ENCODE measurements around the gene KPNA1. TPM values are rescaled to one million over a fixed set of nuclear protein-coding genes. Genes with fewer than 3 reads are reported as not detected.

KPNA1 gene
- total RNA-seq, 2 donors from 2014 or later = 30.7 to 59.2 TPM

- DNase-seq (ENCODE audit: low spot score) (no peak), ATAC-seq (ENCODE audit: insufficient number of reproducible peaks, low FRiP score, low read depth) (no peak)
- no peak for TF ChIP-seq CTCF (IDR thresholded peaks at IDR 0.05)
- Histone ChIP-seq H3K27me3 (replicated peaks; ENCODE audit: insufficient read depth) (no peaks in the 10 kb centered on the region), H3K4me3 (no peak overlapping the region), H3K4me1 (ENCODE audit: control insufficient read depth in 1 of 2, low read depth in 2 of 2) (no peaks in the 10 kb centered on the region), H3K36me3 (peaks cover 31% of the 10 kb centered on the region), H3K27ac (no peak overlapping the region), H3K9me3 (no peaks in the 10 kb centered on the region)
Measured at GRCh38 chr3:122443090-122443489, 71.6 kb downstream of the KPNA1 start.

- no peak for ATAC-seq (ENCODE audit: insufficient number of reproducible peaks, low FRiP score, low read depth)
- H3K36me3 ChIP-seq = peaks cover 35% of the 10 kb centered on the region
Measured at GRCh38 chr3:122435950-122436349, 78.8 kb downstream of the KPNA1 start.

GRCh38 chr3:122430371-122430770 lies 84.4 kb downstream of the KPNA1 start:
- Histone ChIP-seq H3K27ac (no peak overlapping the region), H3K9me3 (no peaks in the 10 kb centered on the region), H3K36me3 (peaks cover 30% of the 10 kb centered on the region), H3K4me3 (no peak overlapping the region), H3K4me1 (ENCODE audit: control insufficient read depth in 1 of 2, low read depth in 2 of 2) (no peaks in the 10 kb centered on the region), H3K27me3 (replicated peaks; ENCODE audit: insufficient read depth) (no peaks in the 10 kb centered on the region)
- DNase-seq (ENCODE audit: low spot score) (no peak), ATAC-seq (ENCODE audit: insufficient number of reproducible peaks, low FRiP score, low read depth) (no peak)
- no peak for TF ChIP-seq CTCF (IDR thresholded peaks at IDR 0.05)

More at GRCh38 chr3:122435950-122436349, 78.8 kb downstream of the KPNA1 start:
- DNase-seq (ENCODE audit: low spot score) = no peak
- no peak overlapping the region for H3K27ac ChIP-seq
- no peak for TF ChIP-seq CTCF (IDR thresholded peaks at IDR 0.05)
- H3K27me3 ChIP-seq (replicated peaks; ENCODE audit: insufficient read depth) = no peaks in the 10 kb centered on the region
- H3K9me3 ChIP-seq = no peaks in the 10 kb centered on the region
- H3K4me1 ChIP-seq (ENCODE audit: control insufficient read depth in 1 of 2, low read depth in 2 of 2) = no peaks in the 10 kb centered on the region
- H3K4me3 ChIP-seq = no peak overlapping the region

GRCh38 chr3:122427857-122428471 lies 86.8 kb downstream of the KPNA1 start:
- TF ChIP-seq CTCF (IDR thresholded peaks at IDR 0.05) = no peak
- no peak for ATAC-seq (ENCODE audit: insufficient number of reproducible peaks, low FRiP score, low read depth)
- Histone ChIP-seq H3K36me3 (peaks cover 29% of the 10 kb centered on the region), H3K27ac (no peak overlapping the region), H3K9me3 (no peaks in the 10 kb centered on the region), H3K4me1 (ENCODE audit: control insufficient read depth in 1 of 2, low read depth in 2 of 2) (no peaks in the 10 kb centered on the region), H3K27me3 (replicated peaks; ENCODE audit: insufficient read depth) (no peaks in the 10 kb centered on the region), H3K4me3 (no peak overlapping the region)
- no peak for DNase-seq (ENCODE audit: low spot score)

- Histone ChIP-seq H3K4me1 (ENCODE audit: control insufficient read depth in 1 of 2, low read depth in 2 of 2) (peaks cover 5 to 9% of the 10 kb centered on the region in 2 donors), H3K27ac (no peak overlapping the region), H3K9me3 (no peaks in the 10 kb centered on the region), H3K27me3 (replicated peaks; ENCODE audit: insufficient read depth) (no peaks in the 10 kb centered on the region), H3K36me3 (peaks cover 16% of the 10 kb centered on the region), H3K4me3 (no peak overlapping the region)
- DNase-seq (ENCODE audit: low spot score) (no peak), ATAC-seq (ENCODE audit: insufficient number of reproducible peaks, low FRiP score, low read depth) (no peak)
- TF ChIP-seq CTCF (IDR thresholded peaks at IDR 0.05) = no peak
Measured at GRCh38 chr3:122421836-122422235, 92.9 kb downstream of the KPNA1 start.
